ENCODE results near the gene SUGP1.

DNA sequence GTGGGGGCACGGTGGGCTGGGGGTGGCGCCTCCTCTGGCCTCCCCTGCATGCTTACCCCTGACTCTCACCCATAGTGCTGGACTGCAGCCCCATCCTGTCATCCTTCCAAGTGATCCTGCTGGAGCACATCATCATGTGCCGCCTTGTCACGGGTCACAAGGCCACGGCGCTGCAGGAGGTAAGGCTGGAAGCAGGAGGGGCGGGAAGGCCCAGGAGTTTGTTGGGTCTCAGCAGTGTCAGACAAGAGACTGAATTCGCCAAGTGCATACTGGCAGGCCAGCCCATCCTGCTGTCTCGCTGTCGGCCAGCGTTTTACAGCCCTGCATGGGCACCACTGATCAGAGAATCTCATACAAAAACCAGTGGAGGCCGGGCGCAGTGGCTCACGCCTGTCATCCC, 23.5 kb upstream of the SUGP1 start:
- TF ChIP-seq, protein P1, sequence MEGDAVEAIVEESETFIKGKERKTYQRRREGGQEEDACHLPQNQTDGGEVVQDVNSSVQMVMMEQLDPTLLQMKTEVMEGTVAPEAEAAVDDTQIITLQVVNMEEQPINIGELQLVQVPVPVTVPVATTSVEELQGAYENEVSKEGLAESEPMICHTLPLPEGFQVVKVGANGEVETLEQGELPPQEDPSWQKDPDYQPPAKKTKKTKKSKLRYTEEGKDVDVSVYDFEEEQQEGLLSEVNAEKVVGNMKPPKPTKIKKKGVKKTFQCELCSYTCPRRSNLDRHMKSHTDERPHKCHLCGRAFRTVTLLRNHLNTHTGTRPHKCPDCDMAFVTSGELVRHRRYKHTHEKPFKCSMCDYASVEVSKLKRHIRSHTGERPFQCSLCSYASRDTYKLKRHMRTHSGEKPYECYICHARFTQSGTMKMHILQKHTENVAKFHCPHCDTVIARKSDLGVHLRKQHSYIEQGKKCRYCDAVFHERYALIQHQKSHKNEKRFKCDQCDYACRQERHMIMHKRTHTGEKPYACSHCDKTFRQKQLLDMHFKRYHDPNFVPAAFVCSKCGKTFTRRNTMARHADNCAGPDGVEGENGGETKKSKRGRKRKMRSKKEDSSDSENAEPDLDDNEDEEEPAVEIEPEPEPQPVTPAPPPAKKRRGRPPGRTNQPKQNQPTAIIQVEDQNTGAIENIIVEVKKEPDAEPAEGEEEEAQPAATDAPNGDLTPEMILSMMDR (IDR thresholded peaks at IDR 0.05 in 8 of 11, conservative IDR thresholded peaks at IDR 0.05 in 3 of 11): no peak
- peak in 2 of 3 donors; percentile 18 to 56 for TF ChIP-seq POLR2AphosphoS5 (IDR thresholded peaks at IDR 0.05)
- TF ChIP-seq POLR2A (IDR thresholded peaks at IDR 0.05): no peak
